SU-DHL-6 (cell line): ENCODE measurements around the gene SEMA3C.

ENCODE experiments used
- H2AFZ ChIP-seq: fragments of 200-600 bp; sonication (generic); 2 replicates; pipeline ENCODE4 v1.6.1; 2014; ENCODE audit warnings: low read depth, mild to moderate bottlenecking, moderate library complexity, mixed read lengths, antibody characterized with exemption, low read length; ENCODE audit not compliant: severe bottlenecking
- H3F3A ChIP-seq: fragments of 200-600 bp; shearing (Covaris generic); 2 replicates; pipeline ENCODE4 v1.6.0; 2016; ENCODE audit warnings: antibody characterized with exemption, mild to moderate bottlenecking; ENCODE audit not compliant: insufficient read depth
- H3K27ac ChIP-seq: fragments of 200-600 bp; sonication (generic); 2 replicates; pipeline ENCODE4 v1.5.1; 2016; ENCODE audit warnings: low read depth, mild to moderate bottlenecking, low read length, moderate library complexity, mixed read lengths
- H3K27me3 ChIP-seq: fragments of 200-600 bp; sonication (generic), shearing (Covaris generic); 2 replicates; pipeline ENCODE4 v1.6.0; 2014; ENCODE audit warnings: mild to moderate bottlenecking, low read length
- H3K36me3 ChIP-seq: fragments of 200-600 bp; sonication (generic); 2 replicates; pipeline ENCODE4 v1.6.1; 2014; ENCODE audit warnings: mild to moderate bottlenecking, low read length, mixed read lengths
- H3K4me2 ChIP-seq: fragments of 300-600, 200-600 bp; shearing (Covaris generic), sonication (generic); 2 replicates; pipeline ENCODE4 v1.6.0; 2014; ENCODE audit warnings: low read length, low read depth, mild to moderate bottlenecking; ENCODE audit not compliant: poor library complexity, severe bottlenecking
- H3K4me3 ChIP-seq: fragments of 200-600 bp; sonication (generic); 2 replicates; pipeline ENCODE4 v1.5.1; 2014; ENCODE audit warnings: antibody characterized with exemption, low read length, mild to moderate bottlenecking, mixed read lengths; ENCODE audit not compliant: insufficient read depth, poor library complexity, severe bottlenecking
- H3K79me2 ChIP-seq: fragments of 200-600 bp; sonication (generic); 2 replicates; pipeline ENCODE4 v1.6.1; 2014; ENCODE audit warnings: mild to moderate bottlenecking, low read length, moderate library complexity; ENCODE audit not compliant: insufficient read depth
- H3K9ac ChIP-seq: fragments of 200-600 bp; sonication (generic); 2 replicates; pipeline ENCODE4 v1.7.0; 2014; ENCODE audit warnings: mild to moderate bottlenecking, low read length
- H3K9me2 ChIP-seq: fragments of 200-600 bp; sonication (generic); replicated peaks from 2 replicates; pipeline ENCODE4 v1.6.1; 2014; ENCODE audit warnings: low read length; ENCODE audit not compliant: insufficient read depth
- H3K9me3 ChIP-seq: fragments of 200-600 bp; sonication (generic); 2 replicates; pipeline ENCODE4 v1.6.1; 2014; ENCODE audit warnings: low read length, mixed read lengths; ENCODE audit not compliant: insufficient read depth
- H4K20me1 ChIP-seq: fragments of 200-600 bp; sonication (generic); 2 replicates; pipeline ENCODE4 v1.6.1; 2014; ENCODE audit warnings: low read depth, mild to moderate bottlenecking, antibody characterized with exemption, low read length, moderate library complexity, mixed read lengths
- EZH2phosphoT487 ChIP-seq: fragments of 200-600 bp; sonication (generic), shearing (Covaris generic); conservative IDR thresholded peaks from 2 replicates; pipeline ENCODE4 v1.6.1; 2018; ENCODE audit warnings: mild to moderate bottlenecking, antibody characterized with exemption, low read length, moderate library complexity, mixed read lengths
- TF ChIP-seq, protein P1 (sequence below): fragments of 200-600 bp; sonication (generic); IDR thresholded peaks from one replicate; pipeline ENCODE4 v1.5.1; 2017; ENCODE audit warnings: antibody characterized with exemption, mild to moderate bottlenecking, low read length, moderate library complexity; ENCODE audit not compliant: insufficient read depth, poor library complexity, severe bottlenecking

The SEMA3C gene

DNA sequence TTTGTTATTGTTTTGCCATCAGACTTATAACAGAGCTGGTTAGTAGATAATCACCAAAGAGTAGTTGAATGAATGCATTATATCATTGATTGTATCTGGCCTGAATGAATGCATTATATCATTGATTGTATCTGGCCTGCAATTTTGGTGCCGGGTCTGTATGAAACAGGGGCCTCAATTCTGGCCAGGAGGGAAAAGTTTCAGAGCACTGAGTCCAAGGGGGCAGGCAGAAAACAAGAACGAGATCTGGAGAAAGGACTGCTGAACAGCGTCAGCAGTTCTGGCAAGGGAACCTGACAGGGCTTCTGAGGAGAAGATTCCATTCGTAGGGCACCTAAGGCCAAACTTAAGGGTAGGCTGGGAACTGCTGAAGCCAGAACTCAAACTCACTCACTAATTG, 128.0 kb downstream of the SEMA3C start:
- Histone ChIP-seq H3K27ac (no peak overlapping the region), H3K79me2 (no peaks in the 10 kb centered on the region), H3K27me3 (no peaks in the 10 kb centered on the region), H3F3A (no peaks in the 10 kb centered on the region), H3K36me3 (no peaks in the 10 kb centered on the region), H3K9ac (no peak overlapping the region), H3K4me2 (no peak overlapping the region), H3K4me3 (no peak overlapping the region), H4K20me1 (no peaks in the 10 kb centered on the region), H3K9me2 (no peaks in the 10 kb centered on the region), H3K9me3 (no peaks in the 10 kb centered on the region), H2AFZ (no peak overlapping the region)
- no peak for TF ChIP-seq EZH2phosphoT487
- TF ChIP-seq, protein P1, sequence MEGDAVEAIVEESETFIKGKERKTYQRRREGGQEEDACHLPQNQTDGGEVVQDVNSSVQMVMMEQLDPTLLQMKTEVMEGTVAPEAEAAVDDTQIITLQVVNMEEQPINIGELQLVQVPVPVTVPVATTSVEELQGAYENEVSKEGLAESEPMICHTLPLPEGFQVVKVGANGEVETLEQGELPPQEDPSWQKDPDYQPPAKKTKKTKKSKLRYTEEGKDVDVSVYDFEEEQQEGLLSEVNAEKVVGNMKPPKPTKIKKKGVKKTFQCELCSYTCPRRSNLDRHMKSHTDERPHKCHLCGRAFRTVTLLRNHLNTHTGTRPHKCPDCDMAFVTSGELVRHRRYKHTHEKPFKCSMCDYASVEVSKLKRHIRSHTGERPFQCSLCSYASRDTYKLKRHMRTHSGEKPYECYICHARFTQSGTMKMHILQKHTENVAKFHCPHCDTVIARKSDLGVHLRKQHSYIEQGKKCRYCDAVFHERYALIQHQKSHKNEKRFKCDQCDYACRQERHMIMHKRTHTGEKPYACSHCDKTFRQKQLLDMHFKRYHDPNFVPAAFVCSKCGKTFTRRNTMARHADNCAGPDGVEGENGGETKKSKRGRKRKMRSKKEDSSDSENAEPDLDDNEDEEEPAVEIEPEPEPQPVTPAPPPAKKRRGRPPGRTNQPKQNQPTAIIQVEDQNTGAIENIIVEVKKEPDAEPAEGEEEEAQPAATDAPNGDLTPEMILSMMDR = no peak

DNA sequence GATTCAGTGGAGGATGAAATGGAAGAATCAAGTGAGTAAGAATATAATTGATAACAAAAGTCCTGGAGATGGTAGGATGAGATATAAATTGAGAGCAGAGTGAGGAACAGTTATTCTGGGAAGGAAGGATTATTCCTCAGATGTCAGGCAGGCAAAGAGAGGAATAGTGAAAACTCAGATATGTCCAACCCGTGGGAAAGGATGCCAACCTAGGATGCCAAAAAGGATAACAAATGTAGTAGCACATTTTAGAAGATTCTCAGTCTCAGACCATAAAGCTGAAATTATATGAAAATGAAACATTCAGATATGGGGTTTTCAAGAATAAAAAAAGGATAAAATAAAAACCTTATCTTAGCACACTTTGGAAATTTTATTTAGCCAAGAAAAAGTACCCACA, 131.1 kb downstream of the SEMA3C start:
- Histone ChIP-seq H3K4me2 (no peak overlapping the region), H3K4me3 (no peak overlapping the region), H3K27ac (no peak overlapping the region), H2AFZ (no peak overlapping the region), H3F3A (no peaks in the 10 kb centered on the region), H3K9ac (no peak overlapping the region), H3K9me2 (no peaks in the 10 kb centered on the region), H3K9me3 (no peaks in the 10 kb centered on the region), H3K36me3 (no peaks in the 10 kb centered on the region), H3K79me2 (no peaks in the 10 kb centered on the region), H4K20me1 (no peaks in the 10 kb centered on the region), H3K27me3 (no peaks in the 10 kb centered on the region)
- TF ChIP-seq EZH2phosphoT487 = no peak
- TF ChIP-seq, protein P1 = no peak

DNA sequence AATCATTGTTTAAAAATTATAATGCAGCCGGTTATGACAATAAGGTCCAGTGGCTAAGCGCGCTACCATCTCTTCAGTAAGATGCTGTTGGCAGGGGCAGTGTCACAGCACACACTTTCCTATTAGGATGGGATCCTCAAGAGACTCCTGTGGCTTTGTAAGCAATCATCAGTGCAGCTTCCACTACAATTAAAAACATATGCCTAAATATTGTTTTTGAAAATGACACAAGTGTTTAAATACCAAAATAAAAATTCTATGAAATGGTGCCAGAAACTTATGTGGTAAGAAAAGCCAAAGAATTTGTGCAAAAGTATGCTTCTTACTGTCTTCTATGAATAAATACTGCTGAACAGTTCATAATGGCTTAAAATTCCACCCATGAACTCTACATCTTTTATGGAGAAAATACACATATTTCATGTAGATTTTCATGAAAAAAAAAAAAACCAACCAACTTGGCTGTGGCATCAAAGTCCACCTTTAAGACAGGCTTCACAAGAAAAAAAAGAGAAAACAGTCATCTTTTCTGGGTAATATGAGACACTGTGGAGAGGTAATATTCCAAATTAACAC, 132.8 kb downstream of the SEMA3C start:
- H3K9me2 ChIP-seq = no peaks in the 10 kb centered on the region
- no peaks in the 10 kb centered on the region for H3K79me2 ChIP-seq
- H4K20me1 ChIP-seq = no peaks in the 10 kb centered on the region
- H3F3A ChIP-seq = no peaks in the 10 kb centered on the region
- no peak overlapping the region for H2AFZ ChIP-seq
- H3K9me3 ChIP-seq = no peaks in the 10 kb centered on the region
- H3K27me3 ChIP-seq = no peaks in the 10 kb centered on the region
- H3K4me2 ChIP-seq = no peak overlapping the region
- H3K27ac ChIP-seq = no peak overlapping the region
- H3K36me3 ChIP-seq = no peaks in the 10 kb centered on the region
- H3K9ac ChIP-seq = no peak overlapping the region
- H3K4me3 ChIP-seq = no peak overlapping the region
- TF ChIP-seq, protein P1 = no peak
- TF ChIP-seq EZH2phosphoT487 = no peak
